Fibroblast of lung (primary cell): ENCODE results near the gene EPC2.

Source experiments
- CTCF ChIP-seq, 2 donors: IDR thresholded peaks in 1 of 2; conservative IDR thresholded peaks in 1 of 2; 1 replicate in 1 of 2; 2 replicates in 1 of 2; pipeline ENCODE4 v1.5.1; 2011 to 2012; ENCODE audit warnings: low read length in 2 of 2, control low read depth in 1 of 2, inconsistent platforms in 1 of 2, low read depth in 1 of 2, mild to moderate bottlenecking in 1 of 2
- EZH2 ChIP-seq: IDR thresholded peaks from 2 replicates; pipeline ENCODE4 v1.5.1; 2012; ENCODE audit warnings: low read length, control low read depth, mild to moderate bottlenecking; ENCODE audit errors: missing control alignments

- TF ChIP-seq CTCF (conservative IDR thresholded peaks at IDR 0.05 in 1 of 2, IDR thresholded peaks at IDR 0.05 in 1 of 2; ENCODE audit: low read depth in 1 of 2, low read length in 2 of 2) (no peak), EZH2 (no peak)
Measured at GRCh38 chr2:148829618-148830017, 185.1 kb downstream of the EPC2 start.
